Measurements from ENCODE around the gene CKB.
A peak's percentile ranks its signal among the peaks of the same experiment; 100 is the strongest.

The CKB gene

DNA sequence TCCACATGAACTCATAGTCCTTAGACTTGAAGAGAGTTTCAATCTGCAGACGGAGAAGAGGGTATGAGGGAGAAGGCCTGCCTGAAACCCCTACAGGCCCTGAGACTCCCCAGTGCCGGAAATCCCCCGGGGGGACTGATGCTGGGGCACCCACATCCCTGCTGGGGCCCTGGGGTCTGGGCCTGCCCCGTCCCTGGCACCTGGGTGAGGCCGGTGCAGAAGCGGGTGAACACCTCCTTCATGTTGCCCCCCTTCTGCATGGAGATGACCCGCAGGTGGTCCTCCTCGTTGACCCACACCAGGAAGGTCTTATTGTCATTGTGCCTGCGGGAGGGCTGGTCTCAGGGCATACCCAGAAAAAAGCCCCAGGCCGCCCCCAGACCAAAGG, 2.4 kb downstream of the CKB start:
- ChIA-PET CTCF (interaction anchor here (1.0 to 11.0 kb wide), 7 partner anchors 8 to 41 kb away, joined by 3 to 368 read pairs (median 4); partner anchors contain the start of gene TRMT61A), POLR2A (interaction anchor here (0.7 to 1.4 kb wide), 2 partner anchors 20 to 33 kb away, joined by 3 to 5 read pairs; no protein-coding TSS in a partner anchor)
- no peak overlapping the region for H3K4me3 ChIP-seq (ENCODE audit: low read depth, low read length)
- no peak for DNase-seq (ENCODE audit: low read depth, low spot score)
- TF ChIP-seq, protein P1, sequence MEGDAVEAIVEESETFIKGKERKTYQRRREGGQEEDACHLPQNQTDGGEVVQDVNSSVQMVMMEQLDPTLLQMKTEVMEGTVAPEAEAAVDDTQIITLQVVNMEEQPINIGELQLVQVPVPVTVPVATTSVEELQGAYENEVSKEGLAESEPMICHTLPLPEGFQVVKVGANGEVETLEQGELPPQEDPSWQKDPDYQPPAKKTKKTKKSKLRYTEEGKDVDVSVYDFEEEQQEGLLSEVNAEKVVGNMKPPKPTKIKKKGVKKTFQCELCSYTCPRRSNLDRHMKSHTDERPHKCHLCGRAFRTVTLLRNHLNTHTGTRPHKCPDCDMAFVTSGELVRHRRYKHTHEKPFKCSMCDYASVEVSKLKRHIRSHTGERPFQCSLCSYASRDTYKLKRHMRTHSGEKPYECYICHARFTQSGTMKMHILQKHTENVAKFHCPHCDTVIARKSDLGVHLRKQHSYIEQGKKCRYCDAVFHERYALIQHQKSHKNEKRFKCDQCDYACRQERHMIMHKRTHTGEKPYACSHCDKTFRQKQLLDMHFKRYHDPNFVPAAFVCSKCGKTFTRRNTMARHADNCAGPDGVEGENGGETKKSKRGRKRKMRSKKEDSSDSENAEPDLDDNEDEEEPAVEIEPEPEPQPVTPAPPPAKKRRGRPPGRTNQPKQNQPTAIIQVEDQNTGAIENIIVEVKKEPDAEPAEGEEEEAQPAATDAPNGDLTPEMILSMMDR (IDR thresholded peaks at IDR 0.05; ENCODE audit: insufficient read depth, low read length, missing control alignments): no peak

DNA sequence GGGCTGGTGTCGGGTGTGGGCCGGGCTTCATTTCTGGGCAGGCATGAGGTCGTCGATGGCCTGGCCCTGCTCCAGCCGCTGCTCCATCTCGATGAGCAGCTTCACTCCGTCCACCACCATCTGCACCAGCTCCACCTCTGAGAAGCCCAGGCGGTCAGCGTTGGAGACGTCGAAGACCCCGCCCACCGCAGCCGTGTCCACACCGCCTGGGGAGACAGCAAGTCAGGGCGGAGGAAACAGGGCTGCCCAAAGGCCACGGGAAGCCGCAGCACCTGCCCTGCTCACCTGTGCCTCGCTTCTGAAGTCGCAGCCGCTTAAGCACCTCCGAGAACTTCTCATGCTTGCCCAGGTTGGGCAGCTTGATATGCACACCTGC, 2.8 kb downstream of the CKB start:
- no peak for DNase-seq (ENCODE audit: low read depth, low spot score)
- ChIA-PET CTCF (interaction anchor here (1.3 to 11.0 kb wide), 8 partner anchors 10 to 38 kb away, joined by 5 to 368 read pairs (median 27); partner anchors contain the start of gene TRMT61A), POLR2A (interaction anchor here (1.3 kb wide), 1 partner anchor 21 kb away, joined by 7 read pairs; no protein-coding TSS in a partner anchor)
- TF ChIP-seq, protein P1 (IDR thresholded peaks at IDR 0.05; ENCODE audit: insufficient read depth, low read length, missing control alignments): no peak
- H3K4me3 ChIP-seq (ENCODE audit: low read depth, low read length): no peak overlapping the region

DNA sequence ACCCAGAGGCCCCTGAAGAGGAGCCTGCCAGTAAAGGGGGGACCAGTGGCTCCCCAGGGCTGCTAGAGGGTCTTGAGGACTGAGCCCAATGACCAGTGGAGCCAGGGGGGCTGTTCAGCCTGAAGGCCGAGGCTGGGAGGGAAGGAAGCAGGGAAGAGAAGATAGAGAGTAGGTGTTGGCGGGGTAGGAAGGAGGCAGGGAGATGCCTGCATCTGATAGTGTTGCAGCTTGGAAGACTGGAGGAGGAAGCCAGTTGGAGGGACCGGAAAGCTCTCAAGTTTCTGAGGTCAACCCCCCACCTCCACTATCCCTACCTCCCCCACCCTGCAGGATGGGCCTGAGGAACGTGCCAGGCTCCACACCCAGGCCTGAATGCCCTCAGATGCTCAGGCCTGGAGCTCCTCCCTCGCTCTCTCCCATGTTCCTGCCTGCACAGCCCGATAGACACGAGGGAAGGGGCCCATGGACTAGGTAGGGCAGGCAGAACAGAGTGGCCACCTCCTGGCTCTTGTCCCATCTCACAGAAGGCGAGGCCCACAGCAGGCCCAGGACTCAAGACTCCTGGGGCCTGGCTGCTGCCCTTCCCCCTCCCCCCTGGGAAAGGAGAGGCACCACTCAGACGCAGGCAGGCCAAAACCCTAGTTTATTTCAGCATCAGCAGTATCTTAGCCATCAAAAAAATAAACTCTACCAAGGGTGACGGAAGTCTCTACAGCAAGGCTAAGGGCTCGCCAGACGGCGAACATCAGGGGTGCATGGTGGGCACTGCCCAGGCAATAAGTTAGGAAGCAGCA, 3.4 kb downstream of the CKB start:
- H3K4me3 ChIP-seq (ENCODE audit: low read depth, low read length): no peak overlapping the region
- CTCF ChIA-PET: interaction anchor here (0.7 to 11.0 kb wide), 10 partner anchors 10 to 39 kb away, joined by 3 to 368 read pairs (median 20); partner anchors contain the start of gene TRMT61A
- TF ChIP-seq, protein P1 (IDR thresholded peaks at IDR 0.05; ENCODE audit: insufficient read depth, low read length, missing control alignments): no peak
- POLR2A ChIA-PET: interaction anchor here (1.1 to 1.3 kb wide), 2 partner anchors 10 to 21 kb away, joined by 4 to 7 read pairs; partner anchors contain the start of gene TRMT61A
- no peak for DNase-seq (ENCODE audit: low read depth, low spot score)

DNA sequence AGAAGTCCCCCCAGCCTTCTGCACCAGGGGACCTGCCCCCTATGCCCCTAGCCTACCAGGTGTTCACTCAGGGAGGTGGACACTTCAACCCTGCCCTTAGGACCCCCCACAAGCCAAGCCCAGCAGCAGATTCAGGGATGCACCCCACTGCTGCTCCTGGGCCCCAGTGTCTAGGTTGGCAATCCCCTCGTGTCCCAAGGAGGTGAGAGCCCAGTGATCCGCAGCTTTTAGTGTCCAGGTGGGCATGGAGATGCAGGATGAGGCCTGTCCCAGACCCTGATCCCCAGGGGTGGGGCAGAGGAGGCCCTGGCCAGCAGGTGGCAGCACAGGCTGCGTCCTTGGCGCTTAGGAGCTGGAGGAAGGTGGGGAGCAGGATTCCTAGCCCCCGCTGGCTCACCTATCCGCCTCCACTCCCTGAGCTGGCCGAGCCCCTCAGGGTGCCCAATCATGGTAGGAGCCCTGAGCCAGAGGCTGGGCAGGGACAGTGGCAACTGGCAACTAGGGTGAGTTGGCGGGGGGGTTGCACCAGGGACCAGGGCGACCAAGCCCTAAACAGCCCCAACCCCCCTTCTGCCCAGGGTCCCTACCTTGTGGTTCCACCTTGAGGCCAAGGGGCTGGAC, 4.1 kb downstream of the CKB start:
- ChIA-PET CTCF (interaction anchor here (0.7 to 11.0 kb wide), 11 partner anchors 9 to 385 kb away, joined by 3 to 368 read pairs (median 16); partner anchors contain the start of gene TRMT61A), POLR2A (interaction anchor here (1.1 to 1.3 kb wide), 2 partner anchors 10 to 22 kb away, joined by 4 to 7 read pairs; partner anchors contain the start of gene TRMT61A)
- TF ChIP-seq, protein P1 (IDR thresholded peaks at IDR 0.05; ENCODE audit: insufficient read depth, low read length, missing control alignments): peak; percentile 97
- H3K4me3 ChIP-seq (ENCODE audit: low read depth, low read length): no peak overlapping the region
- DNase-seq (ENCODE audit: low read depth, low spot score): no peak

DNA sequence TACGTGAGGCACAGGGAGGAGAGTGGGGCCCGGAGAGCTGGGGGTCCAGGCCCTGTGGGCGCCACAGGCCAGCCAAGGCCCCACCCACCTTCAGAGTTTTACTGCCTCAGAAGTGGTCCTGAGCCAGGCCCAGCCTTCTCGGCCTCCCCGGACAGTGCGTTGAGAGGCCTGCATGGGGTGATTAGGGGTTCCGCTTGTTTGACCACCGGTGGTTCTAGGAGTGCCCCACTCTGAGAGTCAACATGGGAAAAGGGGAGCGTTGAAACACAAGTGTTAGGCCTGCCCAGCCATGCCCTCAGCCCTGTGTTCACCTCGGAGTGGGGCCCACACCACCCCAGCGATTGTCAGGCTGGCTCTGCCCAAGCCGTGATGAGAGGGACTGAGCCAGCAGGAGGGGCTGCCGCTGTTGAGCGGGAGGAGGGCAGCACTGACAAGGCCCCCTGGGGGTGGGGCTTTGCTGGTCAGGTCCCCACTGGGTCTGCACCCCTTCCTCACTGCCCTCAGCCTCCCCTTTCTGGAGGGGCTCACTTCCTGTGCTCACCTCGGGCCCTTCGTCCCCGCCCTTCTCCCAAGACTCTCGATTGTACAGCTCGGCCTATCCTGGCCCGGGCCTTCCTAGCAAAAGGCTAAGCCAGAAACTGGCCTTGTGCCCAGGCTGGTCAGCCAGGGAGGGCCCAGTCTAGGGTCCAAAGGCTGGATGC, 4.8 kb downstream of the CKB start:
- TF ChIP-seq, protein P1 (IDR thresholded peaks at IDR 0.05; ENCODE audit: insufficient read depth, low read length, missing control alignments): no peak
- H3K4me3 ChIP-seq (ENCODE audit: low read depth, low read length): no peak overlapping the region
- DNase-seq (ENCODE audit: low read depth, low spot score): no peak
- CTCF ChIA-PET: interaction anchor here (0.9 to 11.0 kb wide), 9 partner anchors 9 to 386 kb away, joined by 3 to 368 read pairs (median 24); partner anchors contain the start of gene TRMT61A
- POLR2A ChIA-PET: interaction anchor here (1.1 kb wide), 1 partner anchor 11 kb away, joined by 4 read pairs; the partner anchor contains the start of gene TRMT61A

Measured in AG04449 (cell line).